A673 (cell line): ENCODE measurements around the gene PRIM1. TPM values are rescaled to one million over a fixed set of nuclear protein-coding genes. Genes with fewer than 3 reads are reported as not detected.

Experiments used
- BruUV-seq: library from RNA; stranded (reverse); fragments of 400-500 nt; replicated peaks from 2 replicates; lab custom pipeline; 2021; lab: Mats Ljungman, UMichigan
- CTCF ChIA-PET: fragments of 300-600 bp; sonication (Branson Sonifier 250); formaldehyde crosslinking; loops from one replicate; lab custom pipeline; 2022; ENCODE audit warnings: antibody characterized with exemption; lab: Charles Lee
- POLR2A ChIA-PET: fragments of 300-600 bp; sonication (Branson Sonifier 250); formaldehyde crosslinking; loops from one replicate; lab custom pipeline; 2022; ENCODE audit warnings: antibody characterized with exemption; ENCODE audit not compliant: low non-redundant PET; lab: Charles Lee
- DNase-seq: peaks from one replicate; pipeline ENCODE4 v3.0.0-alpha.2; 2015; ENCODE audit warnings: low spot score
- H3K27ac ChIP-seq: fragments of 200-600 bp; sonication (generic); 2 replicates; pipeline ENCODE4 v1.5.1; 2016; ENCODE audit warnings: mixed run types, low read depth, mild to moderate bottlenecking, mixed read lengths, antibody characterized with exemption, low read length; ENCODE audit not compliant: poor library complexity, severe bottlenecking
- H3K27me3 ChIP-seq: fragments of 200-600 bp; sonication (generic); replicated peaks from 2 replicates; pipeline ENCODE4 v1.6.1; 2017; ENCODE audit warnings: mixed run types, low read depth, mild to moderate bottlenecking, mixed read lengths, antibody characterized with exemption, low read length; ENCODE audit not compliant: insufficient read depth, poor library complexity
- H3K36me3 ChIP-seq: fragments of 200-600 bp; sonication (generic); 2 replicates; pipeline ENCODE4 v1.6.1; 2016; ENCODE audit warnings: mixed run types, mild to moderate bottlenecking, mixed read lengths, antibody characterized with exemption, low read length; ENCODE audit not compliant: insufficient read depth, poor library complexity, severe bottlenecking
- H3K4me1 ChIP-seq: fragments of 200-600 bp; sonication (generic); 2 replicates; pipeline ENCODE4 v1.6.1; 2017; ENCODE audit warnings: mixed run types, mild to moderate bottlenecking, mixed read lengths, antibody characterized with exemption, low read length; ENCODE audit not compliant: insufficient read depth, poor library complexity, severe bottlenecking
- H3K4me3 ChIP-seq: fragments of 200-600 bp; sonication (generic); 2 replicates; pipeline ENCODE4 v1.5.1; 2016; ENCODE audit warnings: low read depth, mixed run types, mild to moderate bottlenecking, mixed read lengths, low read length; ENCODE audit not compliant: poor library complexity, severe bottlenecking
- H3K9me3 ChIP-seq: fragments of 200-600 bp; sonication (generic); 2 replicates; pipeline ENCODE4 v1.6.1; 2016; ENCODE audit warnings: mixed run types, low read depth, mild to moderate bottlenecking, mixed read lengths, antibody characterized with exemption, low read length; ENCODE audit not compliant: poor library complexity, severe bottlenecking
- CTCF ChIP-seq: fragments of 300-800, 200-600 bp; sonication (generic); conservative IDR thresholded peaks from 2 replicates; pipeline ENCODE4 v1.5.1; 2017; ENCODE audit warnings: low read depth, mild to moderate bottlenecking, antibody characterized with exemption, low read length, moderate library complexity, mixed read lengths
- EZH2 ChIP-seq: fragments of 200-600 bp; sonication (generic); IDR thresholded peaks from 2 replicates; pipeline ENCODE4 v1.6.1; 2017; ENCODE audit warnings: borderline replicate concordance, low read depth, mild to moderate bottlenecking, mixed read lengths, antibody characterized with exemption, low read length; ENCODE audit not compliant: poor library complexity, severe bottlenecking
- intact Hi-C: fragments of 100-400 bp; cut with micrococcal nuclease; formaldehyde crosslinking; loops from one replicate; pipeline ENCODE4 v1.10.0; 2022; ENCODE audit not compliant: unreplicated experiment
- total RNA-seq: library from RNA; stranded (reverse); gene quantifications from 2 replicates; pipeline ENCODE4 v1.2.3, GENCODE V29; 2021

Gene PRIM1
- total RNA-seq, 1 experiment from 2014 or later, result 51.9 TPM

DNA sequence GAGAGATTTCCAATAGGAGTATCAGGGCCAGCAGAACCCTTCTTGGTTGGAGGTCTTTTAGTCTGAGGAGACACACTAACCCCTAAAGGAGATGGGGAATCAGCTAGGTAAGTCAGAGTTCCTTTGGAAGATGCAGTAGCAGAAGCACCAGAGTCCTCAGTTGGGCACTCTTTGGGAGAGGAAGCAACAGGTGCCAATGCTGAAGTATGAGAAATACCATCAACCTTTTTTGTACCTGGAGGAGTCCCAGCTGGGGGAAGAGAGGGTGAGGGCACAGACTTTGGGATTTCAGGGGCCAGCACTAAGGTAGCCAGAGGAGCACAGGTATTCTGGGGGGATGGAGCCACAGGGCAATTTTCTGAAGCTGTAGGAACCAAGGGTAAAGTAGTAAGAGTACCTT is 33.1 kb downstream of the PRIM1 start:
- BruUV-seq, result no TSS peak
- CTCF ChIA-PET, result interaction anchor here (0.7 kb wide), 1 partner anchor 82 kb away, joined by 3 read pairs; no protein-coding TSS in a partner anchor
- intact Hi-C loops, result no loop called here

GRCh38 chr12:56718636-56719035 is 33.5 kb downstream of the PRIM1 start:
- ChIA-PET POLR2A (interaction anchor here (0.6 kb wide), 1 partner anchor 10 kb away, joined by 4 read pairs; no protein-coding TSS in a partner anchor), CTCF (interaction anchor here (0.7 kb wide), 1 partner anchor 82 kb away, joined by 3 read pairs; no protein-coding TSS in a partner anchor)
- peak overlapping the region; percentile 4 for H3K4me3 ChIP-seq
- peak overlapping the region; percentile 89 for H3K27ac ChIP-seq
- H3K27me3 ChIP-seq, result no peaks in the 10 kb centered on the region
- intact Hi-C loops, result no loop called here
- H3K4me1 ChIP-seq, result peaks cover 69% of the 10 kb centered on the region
- no TSS peak for BruUV-seq
- DNase-seq, result no peak
- no peaks in the 10 kb centered on the region for H3K9me3 ChIP-seq
- H3K36me3 ChIP-seq, result peaks cover 83% of the 10 kb centered on the region
- TF ChIP-seq CTCF, result no peak
- no peak for TF ChIP-seq EZH2

More for the DNA sequence above, 33.1 kb downstream of the PRIM1 start:
- Histone ChIP-seq H3K27ac (peak overlapping the region; percentile 89), H3K36me3 (peaks cover 82% of the 10 kb centered on the region), H3K9me3 (no peaks in the 10 kb centered on the region), H3K4me3 (no peak overlapping the region), H3K4me1 (peaks cover 69% of the 10 kb centered on the region), H3K27me3 (no peaks in the 10 kb centered on the region)
- POLR2A ChIA-PET, result interaction anchor here (0.6 kb wide), 1 partner anchor 10 kb away, joined by 4 read pairs; no protein-coding TSS in a partner anchor
- DNase-seq, result no peak
- TF ChIP-seq CTCF (no peak), EZH2 (no peak)

DNA sequence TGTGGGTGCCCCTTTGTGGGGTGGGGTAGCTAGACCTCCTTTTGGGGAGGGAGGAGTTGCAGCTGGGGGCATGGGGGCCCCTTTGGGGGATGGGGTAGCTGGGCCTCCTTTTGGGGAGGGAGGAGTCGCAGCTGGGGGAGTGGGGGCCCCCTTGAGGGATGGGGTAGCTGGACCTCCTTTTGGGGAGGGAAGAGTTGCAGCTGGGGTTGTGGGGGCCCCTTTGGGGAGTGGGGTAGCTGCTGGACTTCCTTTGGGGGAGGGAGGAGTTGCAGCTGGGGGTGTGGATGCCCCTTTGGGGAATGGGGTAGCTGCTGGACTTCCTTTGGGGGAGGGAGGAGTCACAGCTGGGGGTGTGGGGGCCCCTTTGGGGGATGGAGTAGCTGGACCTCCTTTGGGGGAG is 34.0 kb downstream of the PRIM1 start:
- no peak for TF ChIP-seq CTCF
- peak overlapping the region; percentile 89 for H3K27ac ChIP-seq
- intact Hi-C loops, result no loop called here
- ChIA-PET CTCF (interaction anchor here (0.7 kb wide), 1 partner anchor 14 kb away, joined by 4 read pairs; no protein-coding TSS in a partner anchor), POLR2A (no interaction called here)
- H3K9me3 ChIP-seq, result no peaks in the 10 kb centered on the region
- no peak for DNase-seq
- H3K36me3 ChIP-seq, result peaks cover 83% of the 10 kb centered on the region
- H3K4me1 ChIP-seq, result peaks cover 68% of the 10 kb centered on the region
- no peaks in the 10 kb centered on the region for H3K27me3 ChIP-seq
- no peak overlapping the region for H3K4me3 ChIP-seq
- BruUV-seq, result no TSS peak
